Gastrocnemius medialis (tissue), 4 donors: ENCODE data around the gene SH3RF1. TPM values are rescaled to one million over a fixed set of nuclear protein-coding genes. Genes with fewer than 3 reads are reported as not detected.
A peak's percentile ranks its signal among the peaks of the same experiment; 100 is the strongest.

Source experiments
- ATAC-seq, 2 donors: fragments of 150-250 bp; one replicate each; pipeline ENCODE4 v1.9.1; 2016
- DNase-seq, 2 donors: peaks; one replicate each; pipeline ENCODE4 v3.0.0-alpha.2; 2019
- H3K27ac ChIP-seq, 4 donors: fragments of 200-600 bp; sonication (generic); 1 replicate in 1 of 4; 2 replicates in 3 of 4; pipeline ENCODE4 v1.5.1; 2016 to 2018; ENCODE audit warnings: mild to moderate bottlenecking in 2 of 4, moderate library complexity in 1 of 4
- H3K27me3 ChIP-seq, 3 donors: fragments of 200-600 bp; sonication (generic) in 2 of 3; 1 replicate in 1 of 3; 2 replicates in 2 of 3; pipeline versions ENCODE4 v1.5.1 to v1.6.0; 2016 to 2019; ENCODE audit warnings: mild to moderate bottlenecking in 1 of 3, moderate library complexity in 1 of 3
- H3K36me3 ChIP-seq, 2 donors: fragments of 200-600 bp; sonication (generic) in 1 of 2; one replicate each; pipeline ENCODE4 v1.5.1; 2017 to 2018
- H3K4me1 ChIP-seq, 2 donors: fragments of 200-600 bp; sonication (generic) in 1 of 2; one replicate each; pipeline ENCODE4 v1.5.1; 2016 to 2017; ENCODE audit warnings: mild to moderate bottlenecking in 2 of 2
- H3K4me3 ChIP-seq, 4 donors: fragments of 200-600 bp; sonication (generic) in 3 of 4; 1 replicate in 1 of 4; 2 replicates in 3 of 4; pipeline ENCODE4 v1.5.1; 2016 to 2019; ENCODE audit warnings: mild to moderate bottlenecking in 2 of 4
- H3K9me3 ChIP-seq, 3 donors: fragments of 200-600 bp; sonication (generic) in 2 of 3; 1 replicate in 1 of 3; 2 replicates in 2 of 3; pipeline ENCODE4 v1.5.1; 2016 to 2019
- POLR2A ChIP-seq, 2 donors: fragments of 450-650 bp; IDR thresholded peaks; one replicate each; pipeline ENCODE4 v1.6.1; 2017; ENCODE audit warnings: antibody characterized with exemption in 2 of 2, mild to moderate bottlenecking in 2 of 2, moderate library complexity in 2 of 2
- in situ Hi-C, 4 donors: fragments of 200-750 bp; cut with MboI; loops; one replicate each; pipeline versions ENCODE4 v1.15.0 to v1.8.0; 2017; ENCODE audit warnings: low sequenced_read_pairs in 4 of 4
- intact Hi-C: fragments of 100-400 bp; cut with DNase I; formaldehyde crosslinking; loops from one replicate; pipeline ENCODE4 v1.15.1; 2023; ENCODE audit warnings: low total_unique reads
- total RNA-seq, 4 donors: library from RNA; depleted of rRNA; stranded (reverse); fragments of >200 nt; gene quantifications; one replicate each; pipeline versions ENCODE4 v1.1.0 to v1.2.3, GENCODE V29; 2016
- TF ChIP-seq, protein P1 (sequence below), 5 experiments: fragments of 450-650 bp in 3 of 5; fragments of 200-600 bp in 2 of 5; sonication (generic) in 2 of 5; IDR thresholded peaks in 4 of 5; conservative IDR thresholded peaks in 1 of 5; 1 replicate in 4 of 5; 2 replicates in 1 of 5; pipeline ENCODE4 v1.5.1; 2016 to 2019; ENCODE audit warnings: antibody characterized with exemption in 5 of 5, mild to moderate bottlenecking in 3 of 5, moderate library complexity in 3 of 5

The SH3RF1 gene
- total RNA-seq, 4 donors from 2014 or later: 12.6 to 27.0 (median 13.4) TPM

GRCh38 chr4:169243825-169244609 is 26.7 kb downstream of the SH3RF1 start:
- TF ChIP-seq, protein P1, sequence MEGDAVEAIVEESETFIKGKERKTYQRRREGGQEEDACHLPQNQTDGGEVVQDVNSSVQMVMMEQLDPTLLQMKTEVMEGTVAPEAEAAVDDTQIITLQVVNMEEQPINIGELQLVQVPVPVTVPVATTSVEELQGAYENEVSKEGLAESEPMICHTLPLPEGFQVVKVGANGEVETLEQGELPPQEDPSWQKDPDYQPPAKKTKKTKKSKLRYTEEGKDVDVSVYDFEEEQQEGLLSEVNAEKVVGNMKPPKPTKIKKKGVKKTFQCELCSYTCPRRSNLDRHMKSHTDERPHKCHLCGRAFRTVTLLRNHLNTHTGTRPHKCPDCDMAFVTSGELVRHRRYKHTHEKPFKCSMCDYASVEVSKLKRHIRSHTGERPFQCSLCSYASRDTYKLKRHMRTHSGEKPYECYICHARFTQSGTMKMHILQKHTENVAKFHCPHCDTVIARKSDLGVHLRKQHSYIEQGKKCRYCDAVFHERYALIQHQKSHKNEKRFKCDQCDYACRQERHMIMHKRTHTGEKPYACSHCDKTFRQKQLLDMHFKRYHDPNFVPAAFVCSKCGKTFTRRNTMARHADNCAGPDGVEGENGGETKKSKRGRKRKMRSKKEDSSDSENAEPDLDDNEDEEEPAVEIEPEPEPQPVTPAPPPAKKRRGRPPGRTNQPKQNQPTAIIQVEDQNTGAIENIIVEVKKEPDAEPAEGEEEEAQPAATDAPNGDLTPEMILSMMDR (IDR thresholded peaks at IDR 0.05 in 4 of 5, conservative IDR thresholded peaks at IDR 0.05 in 1 of 5): no peak
- TF ChIP-seq POLR2A (IDR thresholded peaks at IDR 0.05): no peak
- H3K27ac ChIP-seq: no peak overlapping the region
- H3K36me3 ChIP-seq: no peaks in the 10 kb centered on the region
- intact Hi-C loops (no loop called here), in situ Hi-C loops (no loop called here)
- no peak for ATAC-seq
- H3K27me3 ChIP-seq: no peaks in the 10 kb centered on the region
- DNase-seq: no peak
- peaks cover 15 to 41% of the 10 kb centered on the region in 2 donors for H3K4me1 ChIP-seq
- H3K4me3 ChIP-seq: no peak overlapping the region
- H3K9me3 ChIP-seq: no peaks in the 10 kb centered on the region

- ATAC-seq: no peak
- H3K27ac ChIP-seq: no peak overlapping the region
- DNase-seq: no peak
- H3K9me3 ChIP-seq: no peaks in the 10 kb centered on the region
- intact Hi-C loops (no loop called here), in situ Hi-C loops (no loop called here)
- H3K4me3 ChIP-seq: no peak overlapping the region
- TF ChIP-seq, protein P1 (IDR thresholded peaks at IDR 0.05 in 4 of 5, conservative IDR thresholded peaks at IDR 0.05 in 1 of 5): no peak
- no peak for TF ChIP-seq POLR2A (IDR thresholded peaks at IDR 0.05)
- H3K36me3 ChIP-seq: no peaks in the 10 kb centered on the region
- no peaks in the 10 kb centered on the region for H3K27me3 ChIP-seq
- peaks cover 33 to 57% of the 10 kb centered on the region in 2 donors for H3K4me1 ChIP-seq
These were observed 29.3 kb downstream of the SH3RF1 start for GRCh38 chr4:169241464-169241863.

DNA sequence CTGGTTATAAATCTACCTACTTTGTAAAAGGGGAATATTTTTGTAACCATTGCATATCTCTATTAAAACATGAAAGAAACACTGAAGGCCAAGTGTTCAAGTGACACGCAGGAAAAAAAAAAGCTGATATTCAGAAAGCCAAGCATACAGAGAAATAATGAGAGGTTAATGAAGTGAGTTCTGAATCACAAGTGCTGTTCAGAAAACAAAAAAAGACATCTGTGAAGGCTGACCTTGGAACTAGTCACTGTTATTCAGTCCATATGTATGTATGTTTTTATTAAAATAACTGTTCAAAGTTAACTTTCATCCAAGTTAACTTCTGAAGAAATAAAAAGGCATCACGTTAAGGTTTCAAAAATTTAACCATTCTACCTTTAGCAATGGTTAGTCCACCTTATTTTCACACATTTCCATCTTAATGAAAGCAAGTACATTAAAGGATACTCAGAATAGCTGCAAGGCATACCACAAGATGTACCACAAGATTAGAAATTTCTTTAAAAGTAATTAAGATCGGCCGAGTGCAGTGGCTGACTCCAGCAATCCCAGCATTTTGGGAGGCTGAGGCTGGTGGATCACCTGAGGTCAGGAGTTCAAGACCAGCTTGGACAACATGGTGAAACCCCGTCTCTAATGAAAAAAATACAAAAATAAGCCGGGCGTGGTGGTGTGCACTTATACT is 31.4 kb downstream of the SH3RF1 start:
- no peak for ATAC-seq
- H3K9me3 ChIP-seq: no peaks in the 10 kb centered on the region
- no peaks in the 10 kb centered on the region for H3K36me3 ChIP-seq
- no peak overlapping the region for H3K4me3 ChIP-seq
- intact Hi-C loops: loop anchor here (5.0 kb wide), 1 partner anchor 68 kb away; no protein-coding TSS in a partner anchor
- no peak for DNase-seq
- peaks cover 51 to 61% of the 10 kb centered on the region in 2 donors for H3K4me1 ChIP-seq
- in situ Hi-C loops: no loop called here
- TF ChIP-seq, protein P1 (IDR thresholded peaks at IDR 0.05 in 4 of 5, conservative IDR thresholded peaks at IDR 0.05 in 1 of 5): no peak
- no peak for TF ChIP-seq POLR2A (IDR thresholded peaks at IDR 0.05)
- H3K27me3 ChIP-seq: no peaks in the 10 kb centered on the region
- H3K27ac ChIP-seq: no peak overlapping the region

DNA sequence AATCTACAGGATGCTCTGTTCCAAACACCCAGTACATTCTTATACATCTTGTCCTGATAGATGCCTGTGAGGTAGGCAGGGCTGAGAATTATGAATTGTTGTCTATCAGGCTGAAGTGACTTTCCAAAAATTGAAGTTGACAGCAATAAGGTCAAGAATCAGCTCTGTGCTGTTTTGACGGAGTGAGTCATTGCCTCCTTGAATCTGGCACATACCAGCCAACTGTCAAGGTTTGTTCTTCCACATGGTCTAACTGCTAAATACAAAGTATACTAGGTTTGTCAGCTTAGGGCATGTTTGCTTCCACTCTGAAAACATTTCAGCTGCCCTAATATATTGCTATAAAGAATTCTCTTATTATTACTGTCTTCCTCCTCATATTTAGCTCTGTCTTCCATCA is 32.3 kb downstream of the SH3RF1 start:
- peak; percentile 91 for ATAC-seq
- intact Hi-C loops: loop anchor here (5.0 kb wide), 1 partner anchor 69 kb away; no protein-coding TSS in a partner anchor
- in situ Hi-C loops: no loop called here
- DNase-seq: peak; percentile 9 to 16
- H3K27me3 ChIP-seq: no peaks in the 10 kb centered on the region
- H3K9me3 ChIP-seq: no peaks in the 10 kb centered on the region
- no peak overlapping the region for H3K4me3 ChIP-seq
- TF ChIP-seq, protein P1 (IDR thresholded peaks at IDR 0.05 in 4 of 5, conservative IDR thresholded peaks at IDR 0.05 in 1 of 5): no peak
- H3K36me3 ChIP-seq: no peaks in the 10 kb centered on the region
- peak overlapping the region in 2 of 4 donors; percentile 16 to 48 for H3K27ac ChIP-seq
- H3K4me1 ChIP-seq: peaks cover 51 to 53% of the 10 kb centered on the region in 2 donors
